GM19324 (cell line): ENCODE results near the gene BTBD7.

Experiments
- ATAC-seq: cut with Tn5 transposase; IDR thresholded peaks from one replicate; pipeline ENCODE4 v1.9.1; 2021; ENCODE audit warnings: mild to moderate bottlenecking, moderate library complexity; ENCODE audit not compliant: unreplicated experiment, low FRiP score

BTBD7 gene

GRCh38 chr14:93305725-93306418 is 27.0 kb downstream of the BTBD7 start:
- no peak for ATAC-seq

GRCh38 chr14:93304771-93305170 is 28.1 kb downstream of the BTBD7 start:
- ATAC-seq, result no peak

- no peak for ATAC-seq
These were observed 29.2 kb downstream of the BTBD7 start for GRCh38 chr14:93303659-93304058.

DNA sequence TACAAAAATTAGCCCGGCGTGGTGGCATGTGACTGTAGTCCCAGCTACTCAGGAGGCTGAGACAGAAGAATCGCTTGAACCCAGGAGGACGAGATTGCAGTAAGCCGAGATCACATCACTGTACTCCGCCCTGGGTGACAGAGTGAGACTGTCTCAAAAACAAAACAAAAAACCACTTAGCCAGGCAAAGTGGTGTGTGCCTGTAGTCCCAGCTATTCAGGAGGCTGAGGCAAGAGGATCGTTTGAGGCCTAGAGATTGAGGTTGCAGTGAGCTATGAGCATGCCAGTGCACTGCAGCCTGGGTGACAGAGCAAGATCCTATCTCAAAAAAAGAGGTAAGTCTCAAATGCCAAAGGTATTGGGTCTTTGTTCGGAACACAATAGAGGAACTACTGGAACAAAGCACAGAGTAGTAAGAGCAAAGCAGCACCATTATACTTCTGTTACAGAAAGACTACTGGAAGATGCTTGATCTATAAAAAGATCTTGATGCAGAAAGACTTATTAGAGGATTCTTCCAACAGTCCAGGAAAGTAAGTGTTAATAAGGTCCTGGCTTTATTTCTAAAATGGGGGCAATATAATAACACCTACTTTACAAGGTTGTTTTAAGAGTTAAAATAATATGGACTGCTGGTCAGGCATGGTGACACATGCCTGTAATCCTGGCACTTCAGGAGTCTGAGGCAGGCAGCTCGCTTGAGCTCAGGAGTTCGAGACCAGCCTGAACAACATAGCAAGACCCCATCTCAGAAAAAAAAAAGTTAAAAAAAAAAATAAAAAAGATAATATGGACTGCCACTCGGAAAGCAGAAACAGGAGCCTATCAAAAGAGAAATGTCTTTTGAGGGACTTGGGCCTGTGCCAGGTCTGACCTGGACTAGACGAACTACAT is 29.9 kb downstream of the BTBD7 start:
- no peak for ATAC-seq

DNA sequence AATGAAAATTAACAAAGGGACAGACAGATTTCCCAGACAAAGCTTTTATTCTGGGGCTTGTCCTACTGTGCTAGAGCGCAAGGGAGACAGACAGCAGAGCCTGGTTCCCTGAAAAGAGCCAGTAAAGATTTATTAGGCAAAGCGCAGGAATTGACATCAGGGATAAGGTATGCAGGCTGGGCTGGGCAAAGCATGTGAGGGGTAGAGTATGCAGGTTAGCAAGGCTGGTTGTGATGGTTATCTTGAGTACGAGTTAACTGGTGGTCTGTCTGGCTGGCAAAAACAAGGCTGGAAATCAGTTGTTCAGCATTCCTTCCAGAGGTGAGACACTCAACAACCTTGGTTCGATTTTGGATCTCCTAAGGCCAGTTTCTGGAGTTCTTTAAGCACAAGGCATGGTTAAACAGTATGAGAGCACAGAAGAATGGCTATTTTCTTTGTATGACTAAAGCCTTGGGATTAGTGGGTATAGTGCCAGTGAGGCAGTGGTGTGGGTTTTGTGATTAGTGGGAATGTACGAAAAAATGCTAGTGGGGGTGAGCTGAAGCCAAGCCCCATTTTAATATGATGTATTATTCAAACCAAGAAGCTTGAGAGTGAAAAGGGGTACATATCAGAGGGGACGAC is 30.9 kb downstream of the BTBD7 start:
- no peak for ATAC-seq

- ATAC-seq, result no peak
These were observed 33.0 kb downstream of the BTBD7 start for GRCh38 chr14:93299866-93300265.

DNA sequence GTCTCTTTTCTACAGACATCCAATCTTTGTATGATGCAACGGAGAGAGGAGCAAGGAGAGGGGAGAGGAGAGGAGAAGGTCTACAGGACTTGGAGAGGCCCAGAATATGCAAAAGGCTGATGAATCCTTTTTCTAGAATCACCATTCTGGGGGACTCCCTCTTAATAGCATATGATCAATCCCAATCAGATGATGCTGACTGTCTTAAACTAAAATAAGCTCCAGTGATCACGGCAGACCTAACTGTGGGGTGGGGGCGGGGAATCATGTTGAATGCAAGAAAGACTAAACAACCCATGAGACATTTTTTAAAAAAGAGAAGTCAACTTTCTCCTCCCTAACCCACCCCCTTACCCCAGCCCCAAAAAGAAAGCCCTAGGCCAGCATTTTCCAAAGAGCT is 33.4 kb downstream of the BTBD7 start:
- no peak for ATAC-seq

- no peak for ATAC-seq
These were observed 37.2 kb downstream of the BTBD7 start for GRCh38 chr14:93295541-93296220.

DNA sequence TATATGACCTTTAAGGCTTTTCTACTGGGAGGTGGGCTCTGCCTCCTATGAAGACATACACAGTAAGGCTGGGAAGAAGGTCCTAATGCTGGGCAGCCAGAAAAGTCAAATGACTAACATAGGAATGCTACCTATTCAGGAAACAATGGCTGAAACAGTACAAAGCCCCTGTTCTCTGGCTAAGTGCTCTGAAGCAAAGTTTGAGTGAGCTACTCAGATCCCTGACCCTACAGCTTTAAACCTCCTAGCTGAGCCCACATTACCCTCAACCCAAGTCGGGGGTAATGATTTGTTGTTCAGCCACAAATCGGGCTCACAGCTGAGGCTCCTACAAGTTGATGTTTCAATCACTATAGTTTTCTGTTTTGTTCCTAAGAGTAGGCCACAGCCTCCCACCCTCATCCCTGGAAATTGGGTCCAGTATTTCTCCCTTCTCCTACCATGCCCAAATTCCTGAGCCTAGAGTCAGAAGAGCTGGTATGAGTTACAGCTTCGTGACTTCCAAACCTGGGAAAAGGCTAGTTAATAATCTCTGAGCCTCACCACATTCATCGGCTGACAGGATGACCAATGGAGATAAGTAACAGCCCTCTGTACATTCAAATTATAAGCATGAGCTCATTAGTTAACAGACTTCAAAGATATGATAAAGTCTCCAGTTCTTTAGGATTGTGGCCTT is 46.5 kb downstream of the BTBD7 start:
- ATAC-seq, result no peak

DNA sequence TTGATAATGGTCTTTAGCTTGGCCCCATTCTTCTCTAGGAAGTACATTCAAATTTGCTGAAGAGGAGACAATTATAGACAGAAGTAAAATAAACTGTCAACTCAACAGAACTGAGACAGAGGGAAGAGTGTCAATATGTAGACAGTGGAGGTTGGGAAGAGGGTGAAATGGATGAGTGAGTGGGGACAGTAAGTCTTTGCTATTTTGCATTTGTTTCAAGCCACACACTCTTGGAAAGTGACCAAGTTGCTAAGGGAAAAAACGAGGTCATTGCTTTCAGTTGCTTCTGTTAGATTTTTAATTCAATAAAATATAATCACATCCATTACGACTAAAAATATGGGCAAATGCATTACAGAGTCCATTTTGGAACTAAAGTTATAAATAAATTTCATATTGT is 47.8 kb downstream of the BTBD7 start:
- no peak for ATAC-seq

GRCh38 chr14:93281937-93282336 is 50.9 kb downstream of the BTBD7 start:
- ATAC-seq, result no peak

DNA sequence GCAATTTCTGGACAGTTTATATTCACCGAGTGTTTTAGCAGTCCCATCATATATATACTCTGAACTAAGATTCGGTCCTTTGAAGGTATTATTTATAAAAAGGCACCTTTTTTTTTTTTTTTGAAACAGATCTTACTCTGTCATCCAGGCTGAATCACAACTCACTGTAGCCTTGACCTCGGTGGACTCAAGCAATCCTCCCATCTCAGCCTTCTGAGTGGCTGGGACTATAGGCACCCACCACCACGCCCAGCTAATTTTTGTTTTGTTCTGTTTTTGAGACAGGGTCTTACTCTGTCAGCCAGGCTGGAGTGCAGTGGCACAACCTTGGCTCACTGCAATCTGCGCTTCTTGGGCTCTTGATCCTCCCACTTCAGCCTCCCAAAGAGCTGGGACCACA is 52.1 kb downstream of the BTBD7 start:
- no peak for ATAC-seq

GRCh38 chr14:93276031-93276716 is 56.7 kb downstream of the BTBD7 start:
- no peak for ATAC-seq

GRCh38 chr14:93274055-93274806 is 58.6 kb downstream of the BTBD7 start:
- ATAC-seq, result no peak

DNA sequence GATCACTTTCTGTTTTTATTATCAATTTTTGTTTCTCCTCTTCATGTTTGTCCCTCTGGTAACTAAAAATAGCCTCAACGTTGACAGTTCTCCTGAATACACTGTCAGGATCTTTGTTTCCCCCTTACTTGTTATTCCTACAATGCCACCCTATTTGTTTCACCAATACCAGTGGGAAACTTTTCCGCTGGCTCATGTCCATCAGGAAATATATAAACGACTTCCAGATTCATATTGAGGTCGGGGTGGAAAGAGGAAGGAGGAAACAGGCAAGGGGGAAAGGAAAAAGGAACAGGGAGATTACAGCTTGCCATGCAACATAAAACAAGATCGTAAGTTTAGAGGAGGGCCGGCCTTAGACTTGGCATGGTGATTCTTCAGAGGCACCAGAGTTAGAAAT is 61.7 kb downstream of the BTBD7 start:
- ATAC-seq, result no peak

DNA sequence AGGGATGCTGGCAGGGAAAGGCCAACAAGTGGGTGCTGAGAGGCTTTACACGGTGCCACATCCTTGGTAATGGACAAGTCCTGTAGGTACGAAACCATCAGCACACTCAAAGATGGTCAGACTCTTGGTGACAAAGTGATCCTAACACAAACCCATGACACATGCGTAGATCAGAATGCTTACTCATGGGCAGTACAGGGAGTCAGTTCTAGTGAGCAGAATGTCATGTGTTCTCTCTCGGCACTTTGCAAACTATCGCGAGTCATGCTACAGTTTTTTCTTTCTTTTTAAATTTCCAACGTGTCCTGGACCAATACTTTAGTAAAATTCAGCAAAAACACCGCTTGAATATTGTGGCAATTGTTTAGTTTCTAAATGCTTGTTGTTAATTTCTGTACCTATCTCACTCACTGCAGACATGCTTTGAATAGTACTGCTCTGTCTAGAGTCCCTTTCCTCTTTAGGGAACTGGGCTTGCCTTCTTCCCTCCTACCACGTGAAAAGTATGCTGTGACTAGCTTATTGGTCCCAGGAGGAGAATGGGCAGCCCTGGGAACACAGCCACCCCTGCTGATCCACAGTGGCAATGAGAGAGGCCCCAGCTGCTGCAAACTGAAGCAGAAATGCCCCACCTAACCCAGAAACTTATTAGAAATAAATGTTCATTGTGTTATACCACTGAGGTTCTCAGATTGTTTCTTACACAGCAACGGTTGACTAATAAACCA is 63.3 kb downstream of the BTBD7 start:
- no peak for ATAC-seq

GRCh38 chr14:93268406-93268805 is 64.4 kb downstream of the BTBD7 start:
- no peak for ATAC-seq

DNA sequence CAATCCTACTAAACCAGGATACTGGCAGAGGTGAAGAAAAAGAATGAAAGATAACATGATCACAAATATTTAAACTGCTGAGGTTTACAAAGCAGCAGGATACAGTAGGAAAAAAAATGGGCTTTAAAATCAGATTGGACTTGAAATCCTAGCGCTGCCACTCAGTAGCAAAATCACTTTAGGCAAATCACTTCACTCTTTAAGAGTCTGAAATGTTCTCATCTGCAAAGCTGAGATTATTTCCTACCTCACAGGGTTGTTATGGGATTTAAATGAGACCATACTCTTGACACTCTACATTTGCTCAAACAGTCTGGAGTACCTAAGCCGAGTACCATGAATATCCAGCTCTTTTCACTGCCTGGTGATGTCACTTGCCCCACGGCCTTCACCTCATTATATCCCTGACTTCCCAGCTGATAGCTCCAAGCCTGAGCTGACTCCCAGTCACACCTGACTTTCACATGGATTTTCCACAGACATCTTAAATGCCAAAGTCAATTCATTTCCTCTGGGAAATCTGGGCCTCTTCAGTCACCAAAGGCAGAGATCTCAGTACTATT is 65.6 kb downstream of the BTBD7 start:
- ATAC-seq, result no peak
